Measurements from ENCODE around the gene SNAPC1. TPM values are rescaled to one million over a fixed set of nuclear protein-coding genes. Genes with fewer than 3 reads are reported as not detected.

SNAPC1 gene, protein sequence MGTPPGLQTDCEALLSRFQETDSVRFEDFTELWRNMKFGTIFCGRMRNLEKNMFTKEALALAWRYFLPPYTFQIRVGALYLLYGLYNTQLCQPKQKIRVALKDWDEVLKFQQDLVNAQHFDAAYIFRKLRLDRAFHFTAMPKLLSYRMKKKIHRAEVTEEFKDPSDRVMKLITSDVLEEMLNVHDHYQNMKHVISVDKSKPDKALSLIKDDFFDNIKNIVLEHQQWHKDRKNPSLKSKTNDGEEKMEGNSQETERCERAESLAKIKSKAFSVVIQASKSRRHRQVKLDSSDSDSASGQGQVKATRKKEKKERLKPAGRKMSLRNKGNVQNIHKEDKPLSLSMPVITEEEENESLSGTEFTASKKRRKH
- 13.3 and 15.0 TPM in 2 replicates for total RNA-seq (2013; cell fraction: nucleolus; rRNA removed)
- total RNA-seq (2014; rRNA removed) = 4.5 and 4.9 TPM in 2 replicates
- total RNA-seq (2014; rRNA removed; fragmentation: Illumina TruSeq; extraction: Trizol) = 8.1 and 9.9 TPM in 2 replicates
- total RNA-seq (2021) = 4.5 and 4.7 TPM in 2 replicates
- 1.8 TPM for polyA plus RNA-seq (2011; ENCODE audit: low read depth)
- 12.0 and 22.9 TPM in 2 replicates for polyA plus RNA-seq (2011; rRNA removed)
- 4.4 and 6.9 TPM in 2 replicates for polyA plus RNA-seq (2011; cell fraction: cytosol; rRNA removed)
- 3.6 and 4.2 TPM in 2 replicates for polyA plus RNA-seq (2011; cell fraction: nucleus; rRNA removed)
- 2.8 and 6.6 TPM in 2 replicates for polyA plus RNA-seq (2012)
- polyA plus RNA-seq (2014; fragmentation: Illumina TruSeq; extraction: Trizol) = 7.9 and 9.6 TPM in 2 replicates
- 1 to 10 TPM; 5.2 to 7.0 TPM for polyA plus RNA-seq (2014; fragmentation: Nextera tagmentation; extraction: Ambion mirVana)
- polyA plus RNA-seq (2014; rRNA removed) = 3.6 and 5.6 TPM in 2 replicates
- polyA plus RNA-seq (2016; fragmentation: Nextera tagmentation; extraction: Ambion mirVana) = 10 to 100 TPM in 1 of 2 experiments, 1 to 10 TPM in 1; 9.0 to 10.1 TPM
- 2.0 and 2.6 TPM in 2 replicates for polyA minus RNA-seq (2011; rRNA and poly(A)+ RNA removed)
- 2.4 and 3.1 TPM in 2 replicates for polyA minus RNA-seq (2011; cell fraction: cytosol; rRNA and poly(A)+ RNA removed)
- 1.8 and 2.1 TPM in 2 replicates for polyA minus RNA-seq (2011; cell fraction: nucleus; rRNA and poly(A)+ RNA removed)
- Bru-seq, nascent RNA = percentile 69 among the genes with signal in this experiment
- BruChase-seq, experiment 1, labeled RNA remaining after a 6-hour chase = percentile 71 among the genes with signal in this experiment
- BruChase-seq, experiment 2, labeled RNA remaining after a 2-hour chase = percentile 69 among the genes with signal in this experiment
- long read RNA-seq, experiment 1, transcript SNAPC1-201 (10 exons, 2,656 nt) = major isoform, 7 of 8 reads
- long read RNA-seq, experiment 1, partial matches to known transcripts = 1 of 8 reads
- long read RNA-seq, experiment 1, other reads (novel, unspliced or antisense) = 0 of 8 reads
- long read RNA-seq, experiment 2, transcript SNAPC1-201 (10 exons, 2,656 nt) = major isoform, 43 of 72 reads
- long read RNA-seq, experiment 2, partial matches to known transcripts = 25 of 72 reads
- long read RNA-seq, experiment 2, other reads (novel, unspliced or antisense) = 4 of 72 reads

GRCh38 chr14:61761959-61762786 is at the start of gene SNAPC1:
SNAPC1 (plus strand) TSS chr14:61762420; CDS start chr14:61762461, 41 bp downstream.
- Histone ChIP-seq H3K4me2 (ENCODE audit: control insufficient read depth, insufficient read depth) (peak within 1 kb of the TSS; percentile 93), H3K79me2 (ENCODE audit: control insufficient read depth, insufficient read depth, low read length) (peaks cover 40% of the 10 kb centered on the region), H3K36me3 (ENCODE audit: control insufficient read depth in 2 of 2, insufficient read depth in 2 of 2, low read length in 1 of 2) (peaks cover 0 to under 1% of the 10 kb centered on the region in 2 experiments; a peak in 1 of 4 replicates), H3K9ac (ENCODE audit: control insufficient read depth, insufficient read depth, low read length) (peak within 1 kb of the TSS; percentile 69), H3K9me3 (replicated peaks; ENCODE audit: control insufficient read depth, insufficient read depth, low read length) (no peaks in the 10 kb centered on the region), H3K27ac (ENCODE audit: control insufficient read depth, insufficient read depth) (peak within 1 kb of the TSS; percentile 87), H2AFZ (ENCODE audit: control insufficient read depth, low read depth, low read length) (peak within 1 kb of the TSS; percentile 95), H4K20me1 (ENCODE audit: control insufficient read depth, insufficient read depth) (no peaks in the 10 kb centered on the region), H3K4me1 (ENCODE audit: control insufficient read depth, insufficient read depth, low read length) (no peaks in the 10 kb centered on the region; the same call in 1 of the 2 replicates), H3K4me3 (peak within 1 kb of the TSS; percentile 98), H3K27me3 (replicated peaks in 1 of 2; ENCODE audit: control insufficient read depth in 2 of 2, insufficient read depth in 2 of 2, low read length in 1 of 2) (no peaks in the 10 kb centered on the region)
- ATAC-seq (peak; percentile 99), DNase-seq (ENCODE audit: low read depth, low spot score) (peak; percentile 96), FAIRE-seq (peak; percentile 98)
- intact Hi-C loops (cut with micrococcal nuclease; ENCODE audit: unreplicated experiment) (loop anchor here (5.0 kb wide), 2 partner anchors 100 to 440 kb away; partner anchors contain the start of gene PRKCH), in situ Hi-C loops (cut with MboI) (no loop called here)
- SMC1A ChIA-PET (ENCODE audit: uncharacterized antibody, unreplicated experiment) = interaction anchor here (0.7 to 6.8 kb wide), 20 partner anchors 9 to 292 kb away, joined by 3 to 122 read pairs (median 4); no protein-coding TSS in a partner anchor
- POLR2A ChIA-PET = interaction anchor here (0.5 to 9.8 kb wide), 12 partner anchors 12 to 434 kb away, joined by 3 to 130 read pairs (median 4); no protein-coding TSS in a partner anchor
- RAD21 ChIA-PET (ENCODE audit: unreplicated experiment) = interaction anchor here (0.8 to 6.5 kb wide), 13 partner anchors 13 to 469 kb away, joined by 3 to 102 read pairs (median 3); partner anchors contain the start of gene HIF1A
- CTCF ChIA-PET = interaction anchor here (0.6 to 2.6 kb wide), 18 partner anchors 9 to 1704 kb away, joined by 3 to 17 read pairs (median 4); no protein-coding TSS in a partner anchor
- WGBS (ENCODE audit: insufficient coverage, insufficient replicate concordance, low lambda C conversion rate, missing lambda C conversion rate) = under 1% methylated on average over 49 of the region's 49 CpGs
- BruUV-seq (replicated peaks) = TSS peak; percentile 80
- TF ChIP-seq RFX5 (IDR thresholded peaks at IDR 0.05; ENCODE audit: low read depth, low read length) (0 out of 2 replicates have a peak, but pooled peaks have one; percentile 14), PRDM15 (CRISPR knock-in tag; IDR thresholded peaks at IDR 0.05) (no peak), POLR2AphosphoS2 (IDR thresholded peaks at IDR 0.05; ENCODE audit: low read depth, low read length) (peak; percentile 80), PKNOX1 (IDR thresholded peaks at IDR 0.05) (peak; percentile 97), GATAD2B (conservative IDR thresholded peaks at IDR 0.05; ENCODE audit: low read depth) (peak; percentile 52; the same call in 1 of the 2 replicates), EZH2 (IDR thresholded peaks at IDR 0.05; ENCODE audit: borderline replicate concordance, control insufficient read depth, low read depth, low read length) (no peak), GABPA (IDR thresholded peaks at IDR 0.05; ENCODE audit: low read depth) (peak; percentile 24; the same call in 1 of the 2 replicates), NR2C1 (IDR thresholded peaks at IDR 0.05) (no peak), NBN (IDR thresholded peaks at IDR 0.05) (peak; percentile 17; the same call in 1 of the 2 replicates), JUND (IDR thresholded peaks at IDR 0.05; ENCODE audit: low read depth, low read length) (no peak), CHD2 (IDR thresholded peaks at IDR 0.05; ENCODE audit: borderline replicate concordance, low read depth, low read length) (0 out of 2 replicates have a peak, but pooled peaks have one; percentile 12)

All from GM12878 (cell line).